ENCODE results near the gene ZNF326.

Gene ZNF326, protein sequence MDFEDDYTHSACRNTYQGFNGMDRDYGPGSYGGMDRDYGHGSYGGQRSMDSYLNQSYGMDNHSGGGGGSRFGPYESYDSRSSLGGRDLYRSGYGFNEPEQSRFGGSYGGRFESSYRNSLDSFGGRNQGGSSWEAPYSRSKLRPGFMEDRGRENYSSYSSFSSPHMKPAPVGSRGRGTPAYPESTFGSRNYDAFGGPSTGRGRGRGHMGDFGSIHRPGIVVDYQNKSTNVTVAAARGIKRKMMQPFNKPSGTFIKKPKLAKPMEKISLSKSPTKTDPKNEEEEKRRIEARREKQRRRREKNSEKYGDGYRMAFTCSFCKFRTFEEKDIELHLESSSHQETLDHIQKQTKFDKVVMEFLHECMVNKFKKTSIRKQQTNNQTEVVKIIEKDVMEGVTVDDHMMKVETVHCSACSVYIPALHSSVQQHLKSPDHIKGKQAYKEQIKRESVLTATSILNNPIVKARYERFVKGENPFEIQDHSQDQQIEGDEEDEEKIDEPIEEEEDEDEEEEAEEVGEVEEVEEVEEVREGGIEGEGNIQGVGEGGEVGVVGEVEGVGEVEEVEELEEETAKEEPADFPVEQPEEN

GRCh38 chr1:89994805-89995597 is at the start of gene ZNF326:
Gene ZNF326, plus strand, starts transcription at chr1:89995110. Its CDS starts 148 bp downstream, at chr1:89995258.
- peak; percentile 83 to 94 (median 92) for DNase-seq

DNA sequence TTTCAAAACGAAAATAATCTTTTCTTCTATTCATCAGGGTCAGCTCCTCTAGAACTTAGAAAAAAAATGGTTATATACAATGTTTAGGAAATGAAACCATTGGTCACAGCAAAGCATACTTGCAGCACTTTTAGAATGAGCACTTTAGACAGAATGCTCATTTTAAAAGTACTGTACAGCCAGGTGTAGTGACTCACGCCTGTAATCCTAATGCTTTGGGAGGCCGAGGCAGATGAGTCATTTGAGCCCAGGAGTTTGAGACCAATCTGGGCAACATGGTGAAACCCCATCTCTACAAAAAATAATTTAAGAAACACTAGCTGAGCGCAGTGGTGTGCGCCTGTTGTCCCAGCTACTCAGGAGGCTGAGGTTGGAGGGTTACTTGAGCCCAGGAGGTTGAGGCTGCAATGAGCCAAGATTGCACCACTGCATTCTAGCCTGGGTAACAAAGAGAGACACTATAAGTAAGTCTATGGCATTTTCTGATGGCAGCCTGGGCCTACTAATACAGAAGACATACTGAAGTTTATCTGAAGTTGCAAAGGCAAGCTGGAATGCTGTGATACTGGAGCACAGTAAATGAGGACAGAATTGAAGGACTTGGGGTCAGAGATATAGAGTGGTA is 48.9 kb upstream of the ZNF326 start:
- no peak for DNase-seq

- DNase-seq: no peak
These were observed 48.4 kb upstream of the ZNF326 start for GRCh38 chr1:89946532-89946931.

DNA sequence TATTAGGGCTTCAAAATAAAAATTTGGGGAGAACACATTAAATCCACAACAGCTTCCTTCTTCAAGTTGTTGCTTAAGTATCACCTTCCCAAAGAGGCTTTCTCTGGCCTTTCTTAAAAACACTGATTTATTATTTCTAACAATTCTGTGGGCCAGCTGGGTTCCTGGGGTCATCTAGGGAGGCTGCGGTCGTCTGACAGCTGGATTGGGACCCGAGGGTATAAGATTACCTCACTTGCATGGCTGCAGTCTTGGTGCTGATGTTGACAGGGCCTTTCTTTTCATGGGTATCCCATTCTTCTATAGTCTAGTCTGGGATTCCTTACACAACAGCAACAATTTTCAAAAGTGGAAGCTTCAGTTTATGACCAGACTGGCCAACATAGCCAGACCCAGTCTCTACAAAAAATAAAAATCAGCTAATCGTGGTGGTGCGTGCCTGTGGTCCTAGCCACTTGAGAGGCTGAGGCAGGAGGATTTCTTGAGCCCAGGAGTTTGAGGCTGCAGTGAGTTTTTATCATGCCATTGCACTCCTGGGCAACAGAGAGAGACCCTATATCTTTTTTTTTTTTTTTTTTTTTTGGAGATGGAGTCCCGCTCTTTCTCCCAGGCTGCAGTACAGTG is 46.1 kb upstream of the ZNF326 start:
- DNase-seq: no peak

DNA sequence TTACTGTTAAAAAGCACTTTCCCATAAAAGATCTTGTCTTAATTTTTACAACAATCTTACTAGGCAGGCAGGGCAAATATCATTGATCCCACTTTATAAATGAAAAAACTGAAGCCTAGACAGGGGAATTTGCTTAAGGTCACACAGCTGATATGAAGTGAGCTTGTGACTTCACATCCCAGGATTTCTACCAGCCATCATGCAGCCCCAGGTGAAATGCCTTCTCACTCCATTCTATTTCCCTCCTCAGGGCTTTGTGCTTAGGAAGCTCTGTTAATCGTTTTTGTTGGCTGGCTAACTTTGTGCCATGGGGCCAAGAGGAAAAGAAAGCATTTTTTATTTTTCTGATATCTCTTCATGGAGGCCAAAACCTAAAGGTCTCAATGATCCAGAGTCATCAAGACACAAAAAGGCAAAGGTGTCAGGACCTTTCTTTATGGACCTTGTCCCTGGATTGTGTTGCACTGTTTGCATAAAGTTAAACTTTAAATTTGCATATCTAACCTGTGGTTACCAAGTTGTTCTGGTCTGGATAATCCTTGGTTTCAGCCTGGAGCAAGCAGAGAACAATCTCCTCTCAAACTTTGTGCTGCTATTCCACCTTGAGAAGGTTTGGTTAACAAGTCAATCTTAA is 44.8 kb upstream of the ZNF326 start:
- DNase-seq: no peak

DNA sequence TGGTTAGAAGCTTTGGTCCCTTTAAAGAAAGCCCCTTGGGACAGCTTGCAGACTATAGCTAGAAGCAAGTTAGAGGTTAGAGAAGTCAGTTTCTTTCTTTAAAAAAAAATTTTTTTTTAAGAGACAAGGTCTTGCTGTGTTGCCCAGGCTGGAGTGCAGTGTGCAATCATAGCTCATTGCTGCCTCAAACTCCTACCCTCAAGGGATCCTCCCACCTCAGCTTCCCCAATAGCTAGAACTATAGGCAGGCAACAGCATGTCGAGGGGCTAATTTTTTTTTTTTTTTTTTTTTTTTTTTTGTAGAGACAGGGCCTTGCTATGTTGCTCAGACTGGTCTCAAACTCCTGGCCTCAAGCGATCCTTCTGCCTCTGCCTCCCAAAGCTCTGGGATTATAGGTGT is 44.2 kb upstream of the ZNF326 start:
- DNase-seq: no peak

- no peak for DNase-seq
These were observed 42.9 kb upstream of the ZNF326 start for GRCh38 chr1:89951766-89952604.

- no peak for DNase-seq
These were observed 42.2 kb upstream of the ZNF326 start for GRCh38 chr1:89952605-89953130.

DNA sequence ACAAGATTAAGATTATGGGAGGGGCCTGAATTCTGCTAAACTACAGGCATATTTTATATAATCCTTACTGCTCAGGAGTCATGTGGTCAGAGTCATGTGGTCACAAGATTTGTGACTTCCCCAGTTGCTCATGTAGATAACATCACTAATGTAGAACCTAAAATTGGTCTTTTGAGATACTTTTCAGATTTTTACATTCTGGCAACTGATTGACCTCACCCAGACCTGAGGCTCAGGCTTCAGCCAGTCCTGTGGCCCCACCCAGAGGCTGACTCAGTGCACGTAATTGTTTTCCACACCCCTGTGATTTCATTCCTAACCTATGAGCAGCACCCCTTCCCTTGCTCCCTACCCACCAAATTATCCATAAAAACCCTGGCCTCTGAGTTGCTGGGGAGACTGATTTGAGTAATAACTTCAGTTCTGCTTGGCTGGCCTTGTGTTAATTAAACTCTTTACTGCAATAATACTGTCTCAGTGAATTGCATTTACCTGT is 41.7 kb upstream of the ZNF326 start:
- peak in 1 of 6 experiments; percentile 4 for DNase-seq

GRCh38 chr1:89953929-89954328 is 41.0 kb upstream of the ZNF326 start:
- no peak for DNase-seq

GRCh38 chr1:89954401-89954800 is 40.5 kb upstream of the ZNF326 start:
- DNase-seq: no peak

DNA sequence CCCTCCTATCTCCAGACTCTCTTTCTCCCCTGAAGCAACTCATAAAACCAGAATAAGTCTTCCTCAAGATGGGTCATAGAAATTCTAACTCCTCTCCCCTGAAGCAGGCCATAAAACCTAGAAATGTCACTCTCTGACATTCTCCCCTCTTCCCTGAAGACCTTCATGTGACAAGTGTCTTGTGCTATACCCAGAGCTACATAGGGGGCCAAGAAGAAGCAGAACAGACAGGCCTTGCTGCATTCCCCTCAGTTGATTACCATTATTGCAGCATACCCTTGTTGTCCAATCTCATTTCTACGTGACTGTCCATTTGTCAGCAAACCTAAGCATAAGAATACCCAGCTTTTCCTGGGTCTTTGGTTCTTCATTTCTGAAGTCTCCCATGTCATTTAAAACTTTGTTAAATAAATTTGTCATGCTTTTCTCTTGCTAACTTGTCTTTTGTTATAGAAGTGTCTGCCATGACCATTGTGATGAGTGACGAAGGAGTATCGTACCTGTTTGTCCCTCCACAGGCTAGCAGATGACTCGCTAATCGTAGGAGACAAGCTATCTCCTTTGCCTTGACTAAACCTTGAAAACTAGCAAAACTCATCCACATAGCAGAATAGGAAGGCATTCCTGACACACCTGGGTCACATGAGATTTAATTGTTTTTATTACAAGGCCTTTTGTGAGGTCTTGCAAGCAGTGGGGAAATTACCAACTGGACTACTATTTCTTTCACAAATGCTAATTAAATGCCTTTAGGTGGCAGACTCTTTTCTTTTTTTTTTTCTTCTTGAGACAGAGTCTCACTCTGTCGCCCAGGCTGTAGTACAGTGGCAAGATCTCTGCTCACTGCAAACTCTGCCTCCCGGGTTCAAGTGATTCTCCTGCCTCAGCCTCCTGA is 39.4 kb upstream of the ZNF326 start:
- no peak for DNase-seq

- peak in 3 of 6 experiments; percentile 35 to 51 (median 46) for DNase-seq
These were observed 37.8 kb upstream of the ZNF326 start for GRCh38 chr1:89957107-89957506.

DNA sequence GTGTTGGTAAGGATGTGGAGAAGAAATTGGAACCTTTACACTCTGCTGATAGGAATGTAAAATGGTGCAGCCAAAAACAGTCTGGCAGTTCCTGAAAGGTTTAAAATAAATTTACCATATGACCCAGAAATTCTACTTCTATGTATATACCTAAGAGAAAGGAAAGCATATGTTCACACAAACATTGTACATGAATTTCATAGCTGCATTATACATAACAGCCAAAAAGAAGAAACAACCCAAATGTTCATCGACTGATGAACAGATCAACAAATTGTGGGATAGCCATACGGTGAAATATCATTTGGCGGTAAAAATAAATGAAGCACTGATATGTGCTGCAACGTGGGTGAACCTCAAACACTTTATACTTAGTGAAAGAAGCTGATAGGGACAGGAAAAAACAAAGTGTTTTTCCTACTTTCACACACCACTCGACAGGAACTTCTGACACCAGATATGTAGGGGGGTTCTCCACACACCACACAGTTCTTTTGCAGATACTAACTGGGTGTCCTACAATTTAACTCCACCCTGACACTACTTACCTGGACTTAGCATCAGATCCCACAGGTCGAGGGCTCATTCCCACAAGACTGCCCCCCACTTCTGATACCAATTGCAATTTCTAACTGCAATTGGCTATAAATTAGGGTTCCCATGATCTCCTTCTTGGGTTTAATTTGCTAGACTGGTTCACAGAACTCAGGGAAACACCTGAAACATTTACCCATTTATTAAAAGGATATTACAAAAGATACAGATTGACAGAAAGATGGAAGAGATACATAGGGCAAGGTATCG is 35.9 kb upstream of the ZNF326 start:
- no peak for DNase-seq

DNA sequence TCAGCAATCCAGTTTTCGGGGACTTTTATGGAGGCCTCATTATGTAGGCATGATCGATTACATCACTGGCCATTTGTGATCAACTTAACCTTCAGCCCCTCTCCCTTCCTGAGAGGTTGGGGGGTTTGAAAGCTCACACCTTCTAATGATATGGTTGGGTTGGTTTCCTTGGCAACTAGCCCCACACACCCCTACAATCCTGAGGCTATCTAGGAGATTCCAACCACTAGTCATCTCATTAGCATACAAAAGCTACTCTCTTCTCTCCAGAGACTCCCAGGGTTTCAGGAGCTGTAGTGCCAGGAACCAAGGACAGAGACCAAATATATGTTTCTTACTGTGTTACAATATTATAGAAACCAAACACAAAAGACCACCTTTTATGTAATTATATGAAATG is 35.2 kb upstream of the ZNF326 start:
- no peak for DNase-seq

GRCh38 chr1:89962024-89962741 is 32.7 kb upstream of the ZNF326 start:
- DNase-seq: no peak

DNA sequence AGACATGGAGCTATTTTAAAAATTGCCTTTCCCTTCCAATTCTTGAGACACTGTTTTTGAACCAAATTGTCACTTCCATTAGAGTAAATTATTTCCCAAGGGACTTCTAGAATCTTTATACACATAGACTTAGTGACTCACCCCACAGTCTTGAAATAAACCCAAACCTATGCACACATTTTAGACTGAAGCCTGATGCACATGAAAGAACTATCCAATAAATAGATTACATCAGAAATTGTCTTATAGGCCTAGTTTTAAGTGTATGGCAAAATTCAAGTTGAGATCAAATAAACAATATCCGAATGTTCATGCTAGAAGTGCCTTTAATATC is 32.2 kb upstream of the ZNF326 start:
- DNase-seq: no peak

DNA sequence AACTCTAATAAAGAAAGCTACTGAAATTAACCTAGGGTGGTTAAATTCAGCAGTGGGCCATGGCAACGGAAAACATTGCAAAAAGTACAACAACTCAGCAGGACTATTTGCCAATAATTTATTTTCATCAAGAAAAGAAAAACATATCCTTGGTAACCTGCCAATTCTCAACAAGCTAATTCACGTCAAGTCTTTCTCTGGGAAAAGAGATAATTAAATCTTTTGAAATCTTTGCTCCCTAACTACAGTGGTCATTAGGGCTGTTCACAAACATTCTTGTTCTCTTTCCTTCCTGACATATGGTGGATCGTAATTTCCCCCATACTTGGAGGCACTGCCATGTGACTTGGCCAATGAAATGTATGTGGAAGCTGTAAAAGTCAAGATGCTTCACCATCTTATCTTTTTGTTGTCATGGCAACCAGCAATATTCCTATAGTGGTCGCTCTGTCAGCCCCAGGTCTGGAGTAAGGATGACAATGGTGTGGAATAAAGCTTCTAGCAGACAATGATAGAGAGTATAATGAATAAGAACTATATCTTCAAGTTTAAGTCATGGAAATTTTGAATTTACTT is 29.6 kb upstream of the ZNF326 start:
- no peak for DNase-seq

All from stimulated activated naive CD4-positive, alpha-beta T cell (primary cell).